Measurements from ENCODE around the gene ROR1. TPM values are rescaled to one million over a fixed set of nuclear protein-coding genes. Genes with fewer than 3 reads are reported as not detected.
"Not testable (repeated sequence)": the region's sequence is repeated elsewhere in the genome, so short reads cannot be mapped to it uniquely, and the experiment has no call there.

Gene ROR1
- total RNA-seq, 1 donor from 2014 or later, result 17.2 TPM

DNA sequence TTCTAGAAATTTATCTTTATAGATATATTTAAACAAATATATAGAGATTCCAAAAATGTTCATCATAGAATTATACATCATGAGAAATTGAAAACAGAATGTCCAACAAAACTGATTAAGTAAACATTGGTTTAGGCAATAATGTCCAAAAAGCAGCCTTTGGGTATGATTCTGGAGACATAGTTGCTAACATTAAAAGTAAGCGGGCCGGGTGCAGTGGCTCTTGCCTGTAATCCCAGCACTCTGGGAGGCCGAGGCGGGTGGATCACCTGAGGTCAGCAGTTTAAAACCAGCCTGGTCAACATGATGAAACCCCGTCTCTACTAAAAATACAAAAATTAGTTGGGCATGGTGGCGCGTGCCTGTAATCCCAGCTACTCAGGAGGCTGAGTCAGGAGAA is 450.4 kb downstream of the ROR1 start:
- not testable (repeated sequence) for DNase-seq (ENCODE audit: low read depth)

DNA sequence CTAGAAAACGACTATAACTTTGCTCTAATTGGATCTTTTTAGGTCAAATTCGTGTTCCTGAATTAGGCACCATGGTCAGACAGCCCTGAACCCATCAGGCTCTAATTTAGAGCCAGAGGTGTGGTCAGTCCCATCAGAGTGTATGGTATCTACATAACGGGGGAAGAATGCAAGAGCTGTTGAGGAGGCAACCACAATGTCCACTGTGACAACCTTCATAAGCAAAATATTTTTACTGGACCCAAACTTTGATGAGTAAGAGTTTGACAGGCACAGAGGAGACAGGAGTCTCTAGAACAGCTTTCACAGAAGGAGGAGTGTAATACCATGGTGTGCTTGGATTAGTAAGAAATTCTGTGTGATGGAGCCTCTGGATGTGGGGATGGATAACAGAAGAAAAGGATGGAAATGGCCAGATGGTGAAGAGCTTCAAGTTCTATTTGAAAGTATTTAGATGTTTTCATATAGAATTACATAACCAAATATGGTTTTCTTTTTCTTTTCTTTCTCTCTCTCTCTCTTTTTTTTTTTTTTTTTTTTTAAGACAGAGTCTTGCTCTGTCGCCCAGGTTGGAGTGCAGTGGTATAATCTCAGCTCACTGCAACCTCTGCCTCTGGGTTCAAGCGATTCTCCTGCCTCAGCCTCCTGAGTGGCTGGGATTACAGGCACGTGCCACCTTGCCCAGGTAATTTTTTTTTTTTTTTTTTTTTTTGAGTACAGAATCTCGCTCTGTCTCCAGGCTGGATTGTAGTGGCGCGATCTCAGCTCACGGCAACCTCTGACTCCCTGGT is 454.5 kb downstream of the ROR1 start:
- no peak for DNase-seq (ENCODE audit: low read depth)

DNA sequence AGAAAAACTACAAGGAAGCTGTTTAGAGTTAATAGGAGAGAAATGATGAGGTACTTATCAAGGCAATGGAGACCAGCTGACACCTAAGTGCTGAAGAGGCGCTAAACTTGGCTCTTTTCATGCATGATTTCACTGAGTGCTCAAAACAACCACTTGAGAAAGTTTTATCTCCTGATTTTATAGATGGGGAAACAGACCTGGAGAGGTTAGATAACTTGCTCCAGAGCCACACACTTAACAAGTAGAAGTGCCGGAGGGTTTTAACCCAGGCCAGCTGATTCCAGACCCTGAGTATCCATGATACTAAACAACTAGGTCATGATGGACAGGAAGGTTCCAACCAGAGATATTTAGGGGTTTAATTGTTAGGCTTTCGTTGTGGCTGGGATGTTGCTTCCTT is 455.5 kb downstream of the ROR1 start:
- no peak for DNase-seq (ENCODE audit: low read depth)

Other genes with a start within 250 kb of the ROR1 start
- gene PGM1, start 180.6 kb upstream of the ROR1 start, total RNA-seq, result 99.7 and 152 TPM in 2 replicates